Right renal pelvis (tissue), 4 donors: Measurements from ENCODE around the gene CLCN5. TPM values are rescaled to one million over a fixed set of nuclear protein-coding genes. Genes with fewer than 3 reads are reported as not detected.

Source experiments
- DNase-seq, 4 donors: peaks; one replicate each; pipeline ENCODE4 v3.0.0-alpha.2; 2013; ENCODE audit warnings: low read depth in 4 of 4, low spot score in 3 of 4, missing footprints in 1 of 4
- polyA plus RNA-seq, 4 donors: library from polyadenylated mRNA; unstranded; fragments of 120-200 nt; gene quantifications; one replicate each; pipeline ENCODE4 v1.2.1, GENCODE V29; 2013; ENCODE audit not compliant: insufficient read length in 4 of 4

Gene CLCN5
- polyA plus RNA-seq, 4 donors = 73.0 to 89.3 (median 81.3) TPM

- DNase-seq = no peak
These were observed 151.2 kb downstream of the CLCN5 start for GRCh38 chrX:50073601-50074000.

- no peak for DNase-seq
These were observed 153.4 kb downstream of the CLCN5 start for GRCh38 chrX:50075630-50076339.

- DNase-seq = no peak
These were observed 159.0 kb downstream of the CLCN5 start for GRCh38 chrX:50081282-50081889.

GRCh38 chrX:50082741-50083140 is 160.3 kb downstream of the CLCN5 start:
- DNase-seq = no peak

DNA sequence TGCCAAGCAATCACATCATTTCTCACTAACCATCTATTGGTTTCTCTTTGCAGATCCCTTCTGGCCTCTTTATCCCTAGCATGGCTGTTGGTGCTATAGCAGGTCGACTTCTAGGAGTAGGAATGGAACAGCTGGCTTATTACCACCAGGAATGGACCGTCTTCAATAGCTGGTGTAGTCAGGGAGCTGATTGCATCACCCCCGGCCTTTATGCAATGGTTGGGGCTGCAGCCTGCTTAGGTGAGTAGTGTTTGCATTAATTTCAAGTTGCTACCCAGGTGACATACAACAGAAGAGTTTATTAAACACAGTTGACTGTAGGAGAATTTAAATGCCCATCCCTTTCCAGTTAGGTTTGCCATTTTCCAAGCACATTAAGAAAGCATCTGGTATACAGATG is 166.2 kb downstream of the CLCN5 start:
- DNase-seq = no peak

DNA sequence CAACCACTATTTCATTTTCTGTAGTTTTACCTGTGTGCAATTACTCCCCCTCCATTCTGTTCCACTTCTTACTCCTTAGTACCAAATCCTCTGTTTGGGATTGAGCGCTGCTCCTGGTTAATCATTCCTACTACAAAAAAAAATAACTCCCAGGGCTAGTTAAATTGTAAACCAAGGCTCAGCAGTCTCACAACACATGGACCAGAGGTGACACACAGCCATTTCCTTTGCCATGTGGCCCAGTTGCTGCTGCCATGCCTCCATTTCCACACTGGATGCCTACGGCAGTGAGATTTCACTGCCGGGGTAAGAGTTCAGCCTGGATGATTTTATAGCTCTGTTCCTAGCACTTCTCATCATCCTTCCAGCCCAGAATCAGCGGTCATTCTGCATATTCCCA is 171.2 kb downstream of the CLCN5 start:
- DNase-seq = no peak

GRCh38 chrX:50097071-50097470 is 174.7 kb downstream of the CLCN5 start:
- DNase-seq = no peak

DNA sequence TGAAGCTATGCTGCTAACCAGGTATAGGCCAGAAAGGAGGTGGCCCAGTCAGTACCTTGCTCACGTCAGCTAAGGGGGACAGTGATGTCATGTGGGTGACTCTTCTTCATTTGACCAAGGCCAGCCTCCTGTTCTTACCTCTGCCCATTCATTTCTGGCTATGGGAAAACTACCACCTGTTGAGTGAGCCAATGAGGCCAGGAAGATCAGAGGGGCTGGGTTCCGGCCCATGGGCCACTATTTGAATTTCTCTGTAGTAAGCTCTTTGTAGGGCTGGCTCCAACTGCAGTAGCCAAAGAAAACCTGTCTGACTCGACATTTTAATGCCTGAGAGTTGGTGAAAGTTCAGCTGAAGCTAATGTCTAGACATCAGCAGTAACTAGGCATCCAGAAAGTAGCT is 175.8 kb downstream of the CLCN5 start:
- no peak for DNase-seq

- DNase-seq = no peak
These were observed 176.4 kb downstream of the CLCN5 start for GRCh38 chrX:50098749-50099148.

- DNase-seq = no peak
These were observed 176.9 kb downstream of the CLCN5 start for GRCh38 chrX:50099331-50099730.

DNA sequence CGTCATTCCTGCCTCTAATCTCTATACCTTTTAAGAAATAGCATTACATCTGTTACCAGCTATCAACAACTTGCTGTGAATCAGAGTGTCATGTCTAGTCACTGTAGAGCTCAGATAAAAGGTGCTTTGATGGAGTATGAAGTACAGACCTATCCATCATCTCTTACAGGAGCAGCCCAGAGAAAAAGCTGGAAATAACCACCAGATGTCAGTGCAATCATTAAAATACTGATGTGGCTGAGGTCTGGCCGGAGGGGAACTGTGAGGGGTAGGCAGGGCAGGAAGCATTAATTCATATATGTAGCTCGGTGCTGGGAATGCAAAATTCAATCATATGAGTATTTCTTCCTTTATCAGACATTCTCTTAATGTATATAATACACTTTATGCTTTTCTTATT is 177.8 kb downstream of the CLCN5 start:
- DNase-seq = no peak

DNA sequence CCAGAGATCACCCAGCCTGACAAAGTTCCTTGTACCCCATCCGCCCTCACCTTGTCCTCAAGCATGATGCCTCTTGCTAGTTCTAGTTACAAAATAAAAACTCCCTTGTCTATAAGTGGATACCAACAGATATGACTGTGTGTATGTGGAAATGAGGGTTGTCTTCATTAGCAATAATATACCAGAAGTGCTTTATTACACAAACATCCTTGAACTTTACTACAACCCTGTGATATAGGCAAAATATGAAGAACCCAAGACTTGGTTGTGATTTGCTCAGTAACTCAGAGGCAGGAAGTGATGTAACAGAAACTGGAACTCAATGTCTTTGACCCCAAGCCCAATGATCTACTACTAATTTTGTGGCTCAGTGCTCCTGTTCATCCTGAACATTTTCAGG is 180.8 kb downstream of the CLCN5 start:
- DNase-seq = no peak

DNA sequence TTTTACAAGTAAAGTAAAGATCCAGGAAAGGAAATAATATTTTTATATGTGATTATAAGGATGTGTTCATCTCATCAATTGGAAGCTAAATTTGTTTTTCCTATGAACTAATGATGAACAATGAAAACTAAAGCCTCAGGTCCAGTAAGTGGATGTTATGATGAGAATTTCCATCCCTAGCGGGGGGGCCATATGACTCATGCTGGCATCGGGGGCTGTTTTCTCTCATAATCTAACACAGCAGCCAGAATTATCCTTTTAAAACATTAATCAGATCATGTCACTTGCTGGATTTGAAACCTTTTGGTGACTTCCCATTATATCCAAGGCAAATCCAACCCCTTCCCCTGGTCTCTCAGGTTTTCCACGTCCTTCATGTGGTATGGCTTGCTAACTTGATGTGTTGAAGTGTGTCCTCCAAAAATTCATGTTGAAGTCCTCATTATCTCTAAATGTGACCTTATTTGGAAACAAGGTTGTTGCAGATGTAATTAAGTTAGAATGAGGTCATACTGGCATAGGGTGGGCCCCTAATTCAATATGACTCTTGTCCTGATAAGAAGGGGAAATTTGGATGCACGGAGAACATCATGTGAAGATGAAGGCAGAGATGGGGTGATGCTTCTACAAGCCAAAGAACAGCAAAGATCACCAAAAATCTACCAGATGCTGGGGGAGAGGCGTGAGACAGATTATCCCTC is 181.6 kb downstream of the CLCN5 start:
- no peak for DNase-seq

GRCh38 chrX:50106051-50106675 is 183.8 kb downstream of the CLCN5 start:
- DNase-seq = no peak

DNA sequence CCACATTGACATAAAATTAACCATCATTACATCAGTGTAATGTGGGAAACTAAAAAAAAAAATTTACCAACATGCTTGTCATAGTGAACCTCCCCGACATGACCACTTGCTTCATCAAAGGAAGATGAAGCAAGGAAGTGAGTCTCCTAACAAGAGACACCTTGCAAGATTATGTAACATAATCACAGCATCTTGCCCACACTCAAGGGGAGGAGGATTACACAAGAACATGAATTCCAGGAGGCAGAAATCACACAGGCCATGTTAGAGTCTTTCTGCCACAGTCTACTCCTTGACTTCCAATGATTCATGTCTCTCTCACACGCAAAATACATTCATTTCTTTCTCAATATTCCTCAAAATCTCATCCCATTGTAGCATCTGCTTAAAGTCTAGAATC is 185.1 kb downstream of the CLCN5 start:
- no peak for DNase-seq

DNA sequence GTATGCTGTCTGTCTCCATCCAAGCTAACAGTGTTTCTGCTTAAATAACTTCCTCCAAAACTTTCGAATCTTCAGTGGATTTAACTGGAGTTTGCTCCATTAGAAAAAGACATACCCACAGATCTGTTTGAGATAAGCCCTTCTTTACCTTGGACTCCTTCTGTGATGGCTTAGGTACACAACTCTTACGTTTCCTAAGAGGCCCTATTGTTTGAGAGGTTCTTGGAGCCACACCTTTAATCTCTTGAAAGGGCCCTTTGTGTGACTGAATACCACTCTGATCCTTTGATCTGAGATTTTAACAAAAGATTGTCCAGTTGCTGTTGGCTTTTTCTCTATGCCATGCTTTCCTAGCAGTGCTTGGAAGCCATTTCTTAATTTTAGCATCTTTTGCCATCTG is 185.9 kb downstream of the CLCN5 start:
- DNase-seq = no peak

DNA sequence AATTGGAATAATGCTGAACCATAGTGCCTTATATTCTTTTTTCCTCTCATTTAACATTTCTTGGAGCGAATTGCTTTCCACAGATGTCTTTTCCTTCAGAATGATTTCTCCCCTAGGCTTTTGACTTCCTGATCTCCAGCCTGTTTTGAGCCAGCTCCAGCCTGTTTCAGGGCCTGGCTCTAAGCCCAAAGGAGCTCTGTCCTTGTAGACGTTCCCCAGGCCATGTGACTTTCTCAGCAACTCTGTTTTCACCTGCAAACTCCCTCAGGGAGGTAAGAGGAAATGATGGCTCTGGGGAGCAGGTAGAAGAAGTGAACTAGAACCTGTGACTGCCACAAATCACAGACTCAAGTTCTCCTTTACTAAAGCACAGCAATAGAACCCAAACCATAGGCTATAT is 189.3 kb downstream of the CLCN5 start:
- peak in 1 of 4 donors; percentile 52 for DNase-seq

- DNase-seq = no peak
These were observed 191.7 kb downstream of the CLCN5 start for GRCh38 chrX:50114113-50114512.

DNA sequence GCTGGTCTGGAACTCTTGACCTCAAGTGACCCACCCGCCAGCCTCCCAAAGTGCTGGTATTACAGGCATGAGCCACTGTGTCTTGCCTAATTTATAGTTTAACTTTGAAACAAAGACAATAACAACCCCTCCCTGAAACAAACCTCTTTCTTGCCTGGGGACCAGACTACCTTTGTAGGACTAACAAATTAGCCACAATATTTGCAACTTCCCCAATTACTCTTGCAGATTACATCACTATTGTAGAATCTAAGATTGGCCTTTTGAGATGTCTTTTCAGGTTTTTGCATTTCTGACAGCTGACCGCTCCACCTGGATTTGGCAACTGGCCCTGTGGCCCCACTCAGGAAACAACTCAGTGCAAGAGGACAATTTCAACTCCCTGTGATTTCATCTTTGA is 193.6 kb downstream of the CLCN5 start:
- DNase-seq = no peak

DNA sequence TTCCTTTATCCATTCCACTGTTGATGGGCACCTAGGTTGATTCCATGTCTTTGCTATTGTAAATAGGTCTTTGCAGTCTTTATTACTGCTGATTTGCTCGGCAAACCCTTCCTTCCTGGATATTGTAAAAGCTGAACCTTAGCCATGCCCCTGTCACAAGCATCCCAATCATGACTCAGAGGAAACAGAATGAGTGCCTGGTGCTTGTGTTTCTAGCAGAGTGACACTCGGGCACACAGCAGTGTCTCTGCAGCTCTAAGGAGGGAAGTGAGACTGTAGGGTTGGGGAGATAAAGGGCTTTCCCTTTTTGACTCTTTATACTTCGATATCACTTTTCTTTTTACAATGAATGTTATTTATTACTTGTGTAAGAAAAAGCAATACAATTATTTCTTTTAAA is 195.1 kb downstream of the CLCN5 start:
- DNase-seq = no peak

DNA sequence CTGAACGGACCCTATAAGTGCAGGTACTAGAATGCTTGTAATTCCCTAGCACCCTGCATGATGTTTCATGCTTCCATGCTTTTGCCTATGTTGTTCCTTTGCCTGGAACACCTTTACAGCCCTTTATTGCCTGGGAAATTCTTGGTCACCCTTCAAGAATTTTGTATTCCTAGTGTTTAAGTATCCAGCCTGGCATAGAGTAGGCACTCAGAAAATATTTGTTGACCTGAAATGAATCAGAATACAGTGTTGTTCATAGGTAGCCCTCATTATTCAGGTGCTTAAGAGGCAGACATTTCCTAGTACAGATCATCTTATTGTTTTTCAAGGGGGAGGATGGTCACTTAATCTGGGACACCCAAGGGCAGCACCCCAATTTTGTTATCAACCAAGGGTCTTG is 203.1 kb downstream of the CLCN5 start:
- DNase-seq = no peak

- DNase-seq = no peak
These were observed 225.6 kb downstream of the CLCN5 start for GRCh38 chrX:50147972-50148371.
